ENCODE data around the gene TMEM175.

Gene TMEM175

GRCh38 chr4:895596-895995, 36.7 kb upstream of the TMEM175 start:
- Histone ChIP-seq H3K36me3 (ENCODE audit: control insufficient read depth, insufficient read depth, low read length) (peaks cover 26% of the 10 kb centered on the region), H3K27me3 (replicated peaks; ENCODE audit: control insufficient read depth, insufficient read depth, low read length) (no peaks in the 10 kb centered on the region), H3K4me3 (replicated peaks; ENCODE audit: low read depth, low read length) (no peak overlapping the region)
- no peak for TF ChIP-seq CTCF (IDR thresholded peaks at IDR 0.05; ENCODE audit: insufficient read depth, low read length, poor library complexity, severe bottlenecking)
- DNase-seq (ENCODE audit: extremely low read depth, insufficient read length): no peak

- H3K4me3 ChIP-seq (replicated peaks; ENCODE audit: low read depth, low read length): no peak overlapping the region
- no peak for TF ChIP-seq CTCF (IDR thresholded peaks at IDR 0.05; ENCODE audit: insufficient read depth, low read length, poor library complexity, severe bottlenecking)
- peaks cover 30% of the 10 kb centered on the region for H3K36me3 ChIP-seq (ENCODE audit: control insufficient read depth, insufficient read depth, low read length)
- no peak for DNase-seq (ENCODE audit: extremely low read depth, insufficient read length)
- no peaks in the 10 kb centered on the region for H3K27me3 ChIP-seq (replicated peaks; ENCODE audit: control insufficient read depth, insufficient read depth, low read length)
Measured at GRCh38 chr4:896216-896615, 36.0 kb upstream of the TMEM175 start.

GRCh38 chr4:896630-897029, 35.6 kb upstream of the TMEM175 start:
- TF ChIP-seq CTCF (IDR thresholded peaks at IDR 0.05; ENCODE audit: insufficient read depth, low read length, poor library complexity, severe bottlenecking): no peak
- Histone ChIP-seq H3K27me3 (replicated peaks; ENCODE audit: control insufficient read depth, insufficient read depth, low read length) (no peaks in the 10 kb centered on the region), H3K4me3 (replicated peaks; ENCODE audit: low read depth, low read length) (no peak overlapping the region), H3K36me3 (ENCODE audit: control insufficient read depth, insufficient read depth, low read length) (peaks cover 29% of the 10 kb centered on the region)
- DNase-seq (ENCODE audit: extremely low read depth, insufficient read length): no peak

- no peak overlapping the region for H3K4me3 ChIP-seq (replicated peaks; ENCODE audit: low read depth, low read length)
- H3K27me3 ChIP-seq (replicated peaks; ENCODE audit: control insufficient read depth, insufficient read depth, low read length): no peaks in the 10 kb centered on the region
- no peak for DNase-seq (ENCODE audit: extremely low read depth, insufficient read length)
- TF ChIP-seq CTCF (IDR thresholded peaks at IDR 0.05; ENCODE audit: insufficient read depth, low read length, poor library complexity, severe bottlenecking): no peak
- H3K36me3 ChIP-seq (ENCODE audit: control insufficient read depth, insufficient read depth, low read length): peaks cover 27% of the 10 kb centered on the region
Measured at GRCh38 chr4:898123-898522, 34.1 kb upstream of the TMEM175 start.

GRCh38 chr4:898869-899555, 33.2 kb upstream of the TMEM175 start:
- H3K4me3 ChIP-seq (replicated peaks; ENCODE audit: low read depth, low read length): no peak overlapping the region
- peaks cover 26% of the 10 kb centered on the region for H3K36me3 ChIP-seq (ENCODE audit: control insufficient read depth, insufficient read depth, low read length)
- H3K27me3 ChIP-seq (replicated peaks; ENCODE audit: control insufficient read depth, insufficient read depth, low read length): no peaks in the 10 kb centered on the region
- no peak for TF ChIP-seq CTCF (IDR thresholded peaks at IDR 0.05; ENCODE audit: insufficient read depth, low read length, poor library complexity, severe bottlenecking)
- DNase-seq (ENCODE audit: extremely low read depth, insufficient read length): no peak

GRCh38 chr4:899556-899906, 32.7 kb upstream of the TMEM175 start:
- no peak for DNase-seq (ENCODE audit: extremely low read depth, insufficient read length)
- peaks cover 27% of the 10 kb centered on the region for H3K36me3 ChIP-seq (ENCODE audit: control insufficient read depth, insufficient read depth, low read length)
- H3K27me3 ChIP-seq (replicated peaks; ENCODE audit: control insufficient read depth, insufficient read depth, low read length): no peaks in the 10 kb centered on the region
- no peak for TF ChIP-seq CTCF (IDR thresholded peaks at IDR 0.05; ENCODE audit: insufficient read depth, low read length, poor library complexity, severe bottlenecking)
- H3K4me3 ChIP-seq (replicated peaks; ENCODE audit: low read depth, low read length): no peak overlapping the region

All from GM06990 (cell line).